Epithelial cell of proximal tubule (primary cell): Measurements from ENCODE around the gene CRTC2. TPM values are rescaled to one million over a fixed set of nuclear protein-coding genes. Genes with fewer than 3 reads are reported as not detected.
A peak's percentile ranks its signal among the peaks of the same experiment; 100 is the strongest.
"Not testable (repeated sequence)": the region's sequence is repeated elsewhere in the genome, so short reads cannot be mapped to it uniquely, and the experiment has no call there.

Experiments
- DNase-seq: peaks from one replicate; pipeline ENCODE4 v3.0.0-alpha.2; 2011; ENCODE audit warnings: low read depth
- H3K4me3 ChIP-seq: 2 replicates; pipeline ENCODE4 v1.5.1; 2011; ENCODE audit warnings: low read depth, mild to moderate bottlenecking, low read length
- CTCF ChIP-seq: conservative IDR thresholded peaks from 2 replicates; pipeline ENCODE4 v1.5.1; 2012; ENCODE audit warnings: low read depth, mild to moderate bottlenecking, low read length
- total RNA-seq: library from RNA; depleted of rRNA; stranded (reverse); fragments of >200 nt; gene quantifications from 2 replicates; pipeline ENCODE4 v1.2.3, GENCODE V29; 2015

The CRTC2 gene
- total RNA-seq, 1 donor from 2014 or later = 24.6 TPM

GRCh38 chr1:153921080-153921802 is 37.2 kb downstream of the CRTC2 start:
- DNase-seq = no peak
- peak overlapping the region; percentile 90 for H3K4me3 ChIP-seq
- TF ChIP-seq CTCF = no peak

GRCh38 chr1:153919876-153920852 is 38.2 kb downstream of the CRTC2 start:
- DNase-seq = no peak
- peak; percentile 53 for TF ChIP-seq CTCF

GRCh38 chr1:153916297-153916696 is 42.1 kb downstream of the CRTC2 start:
- no peak overlapping the region for H3K4me3 ChIP-seq
- TF ChIP-seq CTCF = no peak
- no peak for DNase-seq

More at GRCh38 chr1:153919876-153920852, 38.2 kb downstream of the CRTC2 start:
- peak overlapping the region; percentile 90 for H3K4me3 ChIP-seq

- no peak for DNase-seq
- TF ChIP-seq CTCF = no peak
- H3K4me3 ChIP-seq = no peak overlapping the region
Observed at GRCh38 chr1:153912349-153912748, 46.1 kb downstream of the CRTC2 start.

GRCh38 chr1:153910560-153910959 is 47.9 kb downstream of the CRTC2 start:
- not testable (repeated sequence) for DNase-seq, H3K4me3 ChIP-seq

GRCh38 chr1:153908071-153908470 is 50.3 kb downstream of the CRTC2 start:
- no peak overlapping the region for H3K4me3 ChIP-seq
- no peak for DNase-seq
- no peak for TF ChIP-seq CTCF

GRCh38 chr1:153907134-153907533 is 51.3 kb downstream of the CRTC2 start:
- TF ChIP-seq CTCF = no peak
- DNase-seq = no peak
- no peak overlapping the region for H3K4me3 ChIP-seq
